ENCODE measurements around the gene SLC27A5.
"Not testable (repeated sequence)": the region's sequence is repeated elsewhere in the genome, so short reads cannot be mapped to it uniquely, and the experiment has no call there.

The SLC27A5 gene

DNA sequence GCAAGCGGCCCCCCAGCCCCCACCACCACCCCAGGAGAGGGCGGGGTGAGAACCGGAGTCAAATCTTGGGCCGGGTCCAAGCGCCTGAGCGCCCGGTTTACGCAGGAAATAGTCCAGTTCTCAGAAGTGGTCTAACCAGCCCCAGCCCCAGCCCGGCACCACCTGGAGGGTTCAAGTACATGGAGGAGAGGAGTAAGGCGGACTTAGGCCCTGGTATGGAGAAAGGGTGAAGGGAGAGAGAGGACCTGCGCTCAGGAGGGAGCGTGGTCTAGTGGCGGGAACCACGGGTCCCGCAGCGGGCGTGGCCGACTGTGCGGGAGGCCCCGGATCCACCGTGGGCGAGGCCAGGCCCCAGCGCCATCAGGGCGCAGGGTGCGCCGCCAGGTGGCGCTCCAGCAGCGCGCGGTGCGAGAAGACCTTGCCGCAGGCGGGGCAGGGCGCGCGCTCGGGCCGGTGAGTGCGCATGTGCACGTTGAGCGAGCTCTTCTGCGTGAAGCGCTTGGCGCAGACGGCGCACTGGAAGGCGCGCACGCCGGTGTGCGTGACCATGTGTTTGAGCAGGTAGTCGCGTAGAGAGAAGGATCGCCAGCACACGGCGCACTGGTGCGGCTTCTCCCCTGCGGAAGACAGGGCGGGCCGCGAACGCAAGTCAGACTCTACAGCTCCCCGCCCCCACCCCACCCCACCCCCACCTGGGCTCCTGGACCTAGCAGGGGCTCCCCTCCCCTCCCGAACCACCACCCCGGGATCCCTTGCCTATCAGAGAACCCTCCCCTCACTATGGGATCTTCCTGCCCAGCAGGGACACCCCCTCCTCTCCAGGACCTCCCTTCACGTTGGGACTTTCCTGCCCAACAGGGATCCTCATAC, 2.1 kb upstream of the SLC27A5 start:
- peak overlapping the region; percentile 73 for H3K4me3 ChIP-seq (ENCODE audit: low read depth, low read length)
- peak overlapping the region; percentile 88 for H3K27ac ChIP-seq
- no peaks in the 10 kb centered on the region for H3K9me3 ChIP-seq (ENCODE audit: severe bottlenecking)
- no peaks in the 10 kb centered on the region for H3K27me3 ChIP-seq (ENCODE audit: insufficient read depth, low read depth, severe bottlenecking)
- peaks cover 13% of the 10 kb centered on the region for H3K36me3 ChIP-seq
- TF ChIP-seq, protein P1, sequence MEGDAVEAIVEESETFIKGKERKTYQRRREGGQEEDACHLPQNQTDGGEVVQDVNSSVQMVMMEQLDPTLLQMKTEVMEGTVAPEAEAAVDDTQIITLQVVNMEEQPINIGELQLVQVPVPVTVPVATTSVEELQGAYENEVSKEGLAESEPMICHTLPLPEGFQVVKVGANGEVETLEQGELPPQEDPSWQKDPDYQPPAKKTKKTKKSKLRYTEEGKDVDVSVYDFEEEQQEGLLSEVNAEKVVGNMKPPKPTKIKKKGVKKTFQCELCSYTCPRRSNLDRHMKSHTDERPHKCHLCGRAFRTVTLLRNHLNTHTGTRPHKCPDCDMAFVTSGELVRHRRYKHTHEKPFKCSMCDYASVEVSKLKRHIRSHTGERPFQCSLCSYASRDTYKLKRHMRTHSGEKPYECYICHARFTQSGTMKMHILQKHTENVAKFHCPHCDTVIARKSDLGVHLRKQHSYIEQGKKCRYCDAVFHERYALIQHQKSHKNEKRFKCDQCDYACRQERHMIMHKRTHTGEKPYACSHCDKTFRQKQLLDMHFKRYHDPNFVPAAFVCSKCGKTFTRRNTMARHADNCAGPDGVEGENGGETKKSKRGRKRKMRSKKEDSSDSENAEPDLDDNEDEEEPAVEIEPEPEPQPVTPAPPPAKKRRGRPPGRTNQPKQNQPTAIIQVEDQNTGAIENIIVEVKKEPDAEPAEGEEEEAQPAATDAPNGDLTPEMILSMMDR (IDR thresholded peaks at IDR 0.05; ENCODE audit: low read depth, low read length), result peak; percentile 93
- peak; percentile 96 for DNase-seq

DNA sequence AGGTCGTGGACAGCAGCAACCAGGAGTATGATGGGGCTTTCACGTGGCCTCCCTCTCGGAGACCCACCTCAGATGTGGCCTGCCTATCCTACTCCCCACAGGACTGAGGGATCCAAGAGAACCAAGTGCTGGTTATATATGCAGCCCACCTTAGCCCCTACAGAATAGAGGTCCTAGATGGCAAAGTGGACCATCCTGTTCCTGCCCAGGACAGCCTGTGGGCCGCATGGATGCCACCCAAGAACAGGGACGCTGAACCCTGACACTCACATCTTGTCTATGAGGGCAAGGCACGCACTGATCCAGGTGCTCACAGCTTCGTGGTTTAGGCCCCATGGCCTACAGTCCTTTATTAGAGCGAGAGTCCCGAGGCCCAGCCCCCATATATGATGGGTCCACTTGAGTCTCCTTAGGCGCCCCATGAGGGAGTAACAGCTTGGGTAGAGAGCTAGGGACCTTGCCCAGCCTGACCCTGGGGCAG, 1.5 kb upstream of the SLC27A5 start:
- no peak for DNase-seq
- Histone ChIP-seq H3K36me3 (peaks cover 13% of the 10 kb centered on the region), H3K27me3 (ENCODE audit: insufficient read depth, low read depth, severe bottlenecking) (no peaks in the 10 kb centered on the region), H3K27ac (peak overlapping the region; percentile 88), H3K9me3 (ENCODE audit: severe bottlenecking) (no peaks in the 10 kb centered on the region), H3K4me3 (ENCODE audit: low read depth, low read length) (no peak overlapping the region)
- TF ChIP-seq, protein P1 (IDR thresholded peaks at IDR 0.05; ENCODE audit: low read depth, low read length), result no peak

DNA sequence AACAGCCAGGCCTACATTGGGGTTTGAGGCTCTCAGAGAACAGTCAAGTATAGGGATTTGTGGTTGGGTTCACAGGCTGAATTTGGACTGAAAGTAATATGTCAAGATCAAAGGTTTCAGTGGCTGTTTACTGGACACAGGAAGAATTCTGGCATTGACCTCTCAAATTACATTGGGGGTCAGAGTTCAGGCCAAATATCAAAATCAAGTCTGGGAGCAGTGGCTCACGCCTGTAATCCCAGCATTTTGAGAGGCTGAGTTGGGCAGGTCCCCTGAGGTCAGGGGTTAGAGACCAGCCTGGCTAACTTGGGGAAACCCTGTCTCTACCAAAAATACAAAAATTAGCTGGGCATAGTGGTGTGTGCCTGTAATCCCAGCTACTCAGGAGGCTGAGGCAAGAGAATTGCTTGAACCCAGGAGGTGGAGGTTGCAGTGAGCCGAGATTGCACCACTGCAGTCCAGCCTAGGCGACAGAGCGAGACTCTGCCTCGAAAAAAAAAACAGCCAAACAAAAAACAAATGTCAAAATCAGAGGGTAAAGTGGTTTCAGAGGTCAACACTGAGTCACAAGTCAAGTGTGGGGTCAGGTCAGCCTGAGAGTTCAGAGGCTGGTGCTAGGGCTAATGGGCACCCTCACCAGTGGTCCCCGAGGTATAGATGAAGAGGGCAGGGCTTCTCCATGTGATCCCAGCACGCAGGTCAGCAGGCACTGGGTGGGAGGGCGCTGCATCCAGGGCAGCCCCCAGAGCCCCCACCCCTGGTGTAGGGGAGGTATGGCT, 1.5 kb downstream of the SLC27A5 start:
- H3K27me3 ChIP-seq (ENCODE audit: insufficient read depth, low read depth, severe bottlenecking), result no peaks in the 10 kb centered on the region
- H3K4me3 ChIP-seq (ENCODE audit: low read depth, low read length), result no peak overlapping the region
- TF ChIP-seq, protein P1 (IDR thresholded peaks at IDR 0.05; ENCODE audit: low read depth, low read length), result no peak
- no peaks in the 10 kb centered on the region for H3K9me3 ChIP-seq (ENCODE audit: severe bottlenecking)
- H3K36me3 ChIP-seq, result peaks cover under 1% of the 10 kb centered on the region; the same call in 1 of the 2 replicates
- no peak overlapping the region for H3K27ac ChIP-seq
- no peak for DNase-seq

DNA sequence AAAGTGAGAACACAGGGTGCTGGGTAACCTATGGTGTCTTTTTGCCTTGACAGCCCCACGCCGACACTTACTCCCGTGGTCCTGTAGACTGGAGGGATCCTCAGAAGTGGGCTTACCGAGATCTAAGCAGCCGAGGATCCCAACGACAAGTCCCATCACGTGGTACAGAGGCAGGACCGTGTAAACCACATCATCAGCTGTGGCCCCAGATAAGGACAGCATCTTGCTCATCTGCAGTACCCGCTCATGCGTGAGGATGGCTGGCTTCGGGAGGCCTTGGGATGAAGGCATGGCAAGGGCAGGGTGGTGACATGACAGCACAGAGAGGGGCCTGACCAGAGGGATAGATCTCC, 2.1 kb downstream of the SLC27A5 start:
- H3K9me3 ChIP-seq (ENCODE audit: severe bottlenecking), result no peaks in the 10 kb centered on the region
- no peaks in the 10 kb centered on the region for H3K36me3 ChIP-seq
- no peak overlapping the region for H3K4me3 ChIP-seq (ENCODE audit: low read depth, low read length)
- no peaks in the 10 kb centered on the region for H3K27me3 ChIP-seq (ENCODE audit: insufficient read depth, low read depth, severe bottlenecking)
- TF ChIP-seq, protein P1 (IDR thresholded peaks at IDR 0.05; ENCODE audit: low read depth, low read length), result no peak
- H3K27ac ChIP-seq, result no peak overlapping the region
- DNase-seq, result no peak

DNA sequence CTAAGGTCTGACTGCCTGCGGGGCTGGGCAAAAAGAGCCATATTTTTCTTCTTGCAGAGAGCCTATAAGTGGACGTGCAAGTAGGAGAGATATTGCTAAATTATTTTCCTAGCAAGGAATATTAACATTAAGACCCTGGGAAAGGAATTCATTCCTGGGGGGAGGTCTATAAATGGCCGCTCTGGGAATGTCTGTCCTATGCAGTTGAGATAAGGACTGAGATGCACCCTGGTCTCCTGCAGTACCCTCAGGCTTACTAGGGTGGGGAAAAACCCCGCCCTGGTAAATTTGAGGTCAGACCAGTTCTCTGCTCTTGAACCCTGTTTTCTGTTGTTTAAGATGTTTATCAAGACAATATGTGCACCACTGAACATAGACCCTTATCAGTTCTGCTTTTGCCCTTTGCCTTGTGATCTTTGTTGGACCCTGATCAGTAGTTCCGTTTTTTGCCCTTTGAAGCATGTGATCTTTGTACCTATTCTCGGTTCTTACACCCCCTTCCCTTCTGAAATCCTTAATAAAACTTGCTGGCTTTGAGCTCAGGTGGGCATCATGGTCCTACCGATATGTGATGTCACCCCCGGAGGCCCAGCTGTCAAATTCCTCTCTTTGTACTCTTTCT, 4.1 kb downstream of the SLC27A5 start:
- not testable (repeated sequence) for H3K9me3 ChIP-seq (ENCODE audit: severe bottlenecking); H3K27me3 ChIP-seq (ENCODE audit: insufficient read depth, low read depth, severe bottlenecking); H3K27ac ChIP-seq; H3K36me3 ChIP-seq; DNase-seq; H3K4me3 ChIP-seq (ENCODE audit: low read depth, low read length)

DNA sequence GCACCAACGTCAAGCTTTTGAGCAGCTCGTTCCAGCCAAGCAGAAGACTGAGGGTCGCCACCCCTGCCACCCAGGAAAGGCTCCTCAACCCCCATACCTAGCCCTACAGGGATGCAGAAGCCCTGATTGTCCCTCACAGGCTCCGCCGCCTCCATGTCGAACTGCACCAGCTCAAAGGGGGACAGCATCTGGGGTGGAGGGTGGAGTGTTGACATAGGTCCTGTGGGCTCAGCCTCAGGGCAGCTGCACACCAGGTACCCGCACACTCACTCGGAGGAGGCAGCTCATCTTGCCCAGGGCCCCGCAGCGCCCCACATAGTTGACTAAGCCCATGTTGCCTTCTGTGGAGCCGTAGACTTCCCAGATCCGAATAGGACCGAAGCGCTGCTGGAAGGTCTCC, 11.6 kb downstream of the SLC27A5 start:
- TF ChIP-seq, protein P1 (IDR thresholded peaks at IDR 0.05; ENCODE audit: low read depth, low read length), result no peak
- no peak for DNase-seq
- H3K27ac ChIP-seq, result no peak overlapping the region
- no peaks in the 10 kb centered on the region for H3K27me3 ChIP-seq (ENCODE audit: insufficient read depth, low read depth, severe bottlenecking)
- H3K36me3 ChIP-seq, result no peaks in the 10 kb centered on the region
- no peak overlapping the region for H3K4me3 ChIP-seq (ENCODE audit: low read depth, low read length)
- no peaks in the 10 kb centered on the region for H3K9me3 ChIP-seq (ENCODE audit: severe bottlenecking)
